K562 (cell line): ENCODE measurements around the gene LYPD6B. TPM values are rescaled to one million over a fixed set of nuclear protein-coding genes. Genes with fewer than 3 reads are reported as not detected.

Source experiments
- ATAC-seq: fragments of 200-7000 bp; cut with Tn5 transposase; 3 replicates; pipeline ENCODE4 v1.9.1; 2020; ENCODE audit warnings: moderate library complexity
- BruUV-seq: library from RNA; stranded (reverse); fragments of 400-500 nt; replicated peaks from 2 replicates; lab custom pipeline; 2021; lab: Mats Ljungman, UMichigan
- CTCF ChIA-PET: fragments of 300-600 bp; formaldehyde crosslinking; extraction: SDS; loops from one replicate; lab custom pipeline; 2021; ENCODE audit warnings: low intra/inter-chr PET ratio; lab: Yijun Ruan, JAX
- POLR2A ChIA-PET: fragments of 300-600, 350-650 bp; sonication (Branson Sonifier 250); formaldehyde crosslinking; extraction: SDS; loops from one replicate; lab custom pipeline; 2021; ENCODE audit warnings: antibody characterized with exemption, inconsistent platforms; lab: Yijun Ruan, JAX
- DNase-seq, 4 experiments: peaks; one replicate each; pipeline versions ENCODE4 v3.0.0 to v3.0.0-alpha.2; 2011 to 2018; ENCODE audit warnings: low spot score in 3 of 4, mixed read lengths in 3 of 4; ENCODE audit errors: extremely low read depth in 1 of 4
- FAIRE-seq: peaks from 2 replicates; lab custom pipeline; 2011; peaks lifted over from hg19 to GRCh38; lab: Jason Lieb, UNC
- H2AFZ ChIP-seq: 2 replicates; pipeline ENCODE4 v1.6.0; 2011; ENCODE audit warnings: low read depth, low read length, control low read depth, inconsistent platforms
- H3K27ac ChIP-seq: fragments of 200-600 bp; 3 replicates; pipeline ENCODE4 v1.8.0; 2011; ENCODE audit warnings: low read depth, mild to moderate bottlenecking, control low read depth, inconsistent platforms, low read length, moderate library complexity, mixed read lengths; ENCODE audit errors: extremely low read depth
- H3K27me3 ChIP-seq, 2 experiments: fragments of 300-600 bp in 1 of 2; 2 replicates in 1 of 2; 3 replicates in 1 of 2; pipeline versions ENCODE4 v1.6.0 to v1.8.0; 2011; ENCODE audit warnings: inconsistent platforms in 2 of 2, low read length in 2 of 2, mild to moderate bottlenecking in 1 of 2, mixed read lengths in 1 of 2, moderate library complexity in 1 of 2; ENCODE audit not compliant: control insufficient read depth in 2 of 2, insufficient read depth in 2 of 2
- H3K36me3 ChIP-seq: fragments of 300-600 bp; 3 replicates; pipeline ENCODE4 v1.8.0; 2011; ENCODE audit warnings: mild to moderate bottlenecking, low read length, inconsistent platforms; ENCODE audit not compliant: control insufficient read depth, insufficient read depth
- H3K4me1 ChIP-seq, 2 experiments: fragments of 200-600 bp in 1 of 2; replicated peaks in 1 of 2; 2 replicates in 1 of 2; 3 replicates in 1 of 2; pipeline versions ENCODE4 v1.5.1 to v1.8.0; 2011; ENCODE audit warnings: inconsistent platforms in 2 of 2, low read length in 2 of 2, mild to moderate bottlenecking in 1 of 2, mixed read lengths in 1 of 2, moderate library complexity in 1 of 2; ENCODE audit not compliant: control insufficient read depth in 2 of 2, insufficient read depth in 2 of 2
- H3K4me2 ChIP-seq: 2 replicates; pipeline ENCODE4 v1.6.1; 2011; ENCODE audit warnings: low read length, control low read depth, inconsistent platforms, mixed read lengths; ENCODE audit not compliant: insufficient read depth
- H3K4me3 ChIP-seq: fragments of 200-600 bp; sonication (generic), shearing (Covaris generic); 2 replicates; pipeline ENCODE4 v1.5.1; 2016; ENCODE audit warnings: control low read depth, inconsistent platforms
- H3K79me2 ChIP-seq: fragments of 200-600 bp; 3 replicates; pipeline ENCODE4 v1.8.0; 2011; ENCODE audit warnings: low read length, inconsistent platforms; ENCODE audit not compliant: control insufficient read depth, insufficient read depth
- H3K9ac ChIP-seq, 2 experiments: 2 replicates each; pipeline versions ENCODE4 v1.6.0 to v1.6.1; 2011; ENCODE audit warnings: low read depth in 2 of 2, low read length in 2 of 2, control low read depth in 1 of 2, inconsistent platforms in 1 of 2, mild to moderate bottlenecking in 1 of 2, mixed read lengths in 1 of 2; ENCODE audit not compliant: insufficient read depth in 1 of 2
- H3K9me1 ChIP-seq: one replicate; pipeline ENCODE4 v1.6.0; 2011; ENCODE audit warnings: inconsistent platforms, mild to moderate bottlenecking, low read length, moderate library complexity; ENCODE audit not compliant: control insufficient read depth, insufficient read depth
- H3K9me3 ChIP-seq: replicated peaks from 2 replicates; pipeline ENCODE4 v1.5.1; 2011; ENCODE audit warnings: low read depth, low read length, inconsistent platforms; ENCODE audit not compliant: control insufficient read depth, insufficient read depth
- H4K20me1 ChIP-seq: replicated peaks from 2 replicates; pipeline ENCODE4 v1.6.1; 2011; ENCODE audit warnings: low read length, inconsistent platforms, mixed read lengths; ENCODE audit not compliant: control insufficient read depth, insufficient read depth
- C11orf30 ChIP-seq: fragments of 450-650 bp; IDR thresholded peaks from 2 replicates; pipeline ENCODE4 v1.6.1; 2016; ENCODE audit warnings: low read depth, mild to moderate bottlenecking
- DACH1 ChIP-seq: fragments of 450-650 bp; IDR thresholded peaks from 2 replicates; pipeline ENCODE4 v1.6.1; 2018; ENCODE audit not compliant: partially characterized antibody
- EGR1 ChIP-seq: fragments of 450-650 bp; conservative IDR thresholded peaks from 2 replicates; pipeline ENCODE4 v1.6.1; 2017; ENCODE audit warnings: mild to moderate bottlenecking
- MAFF ChIP-seq: IDR thresholded peaks from 2 replicates; pipeline ENCODE4 v1.6.1; 2012; ENCODE audit warnings: low read length, improper control_type of control experiment
- MAFG ChIP-seq: fragments of 450-650 bp; conservative IDR thresholded peaks from 2 replicates; pipeline ENCODE4 v1.6.1; 2016; ENCODE audit warnings: missing genetic modification characterization, missing compliant biosample characterization
- MAFK ChIP-seq: IDR thresholded peaks from 2 replicates; pipeline ENCODE4 v1.6.1; 2011; ENCODE audit warnings: low read length, improper control_type of control experiment
- XRCC4 ChIP-seq: IDR thresholded peaks from one replicate; pipeline ENCODE4 v1.6.1; 2011; ENCODE audit not compliant: insufficient read depth, insufficient read length; ENCODE audit errors: extremely low read depth
- ZNF316 ChIP-seq: fragments of 450-650 bp; IDR thresholded peaks from 2 replicates; pipeline ENCODE4 v1.6.1; 2016
- WGBS: fragments of 100-300 bp; shearing (Covaris generic); methylation state at CpG from one replicate; pipeline ENCODE4 v1.1.6; 2016; ENCODE audit warnings: low coverage, mixed read lengths; ENCODE audit not compliant: insufficient coverage; ENCODE audit errors: missing lambda C conversion rate; 5-methylcytosine and 5-hydroxymethylcytosine counted together
- in situ Hi-C: fragments of 300-500 bp; cut with MboI; formaldehyde crosslinking; loops from 4 replicates; pipeline ENCODE4 v1.15.0; 2018; ENCODE audit warnings: inconsistent platforms, mixed read lengths
- intact Hi-C: fragments of 100-400 bp; cut with micrococcal nuclease; formaldehyde crosslinking; loops from 2 replicates; pipeline ENCODE4 v1.14.2; 2022
- polyA plus RNA-seq, 8 experiments: library from polyadenylated mRNA; depleted of rRNA in 4 of 8; stranded (reverse) in 5 of 8; unstranded in 3 of 8; fragments of >200 nt; fragmentation: Nextera tagmentation in 2 of 8; fragmentation: Illumina TruSeq in 1 of 8; extraction: Ambion mirVana in 2 of 8; extraction: Trizol in 1 of 8; gene quantifications; 2 replicates each; pipeline versions ENCODE4 v1.2.1 to v1.2.3, GENCODE V29; 2011 to 2014; ENCODE audit warnings: inconsistent platforms in 1 of 8, missing spikeins in 1 of 8
- total RNA-seq, 7 experiments: library from RNA; depleted of rRNA in 6 of 7; stranded (reverse); fragments of >200 nt in 6 of 7; fragmentation: Illumina TruSeq in 2 of 7; extraction: Trizol in 2 of 7; gene quantifications; 2 replicates each; pipeline versions ENCODE4 v1.2.1 to v1.2.3, GENCODE V29; 2011 to 2021; ENCODE audit warnings: low replicate concordance in 1 of 7

LYPD6B gene
- total and polyA plus RNA-seq, 9 of the 15 experiments (the other 6 are each of a cell fraction or from before 2014, with no cell fraction given) = not detected

DNA sequence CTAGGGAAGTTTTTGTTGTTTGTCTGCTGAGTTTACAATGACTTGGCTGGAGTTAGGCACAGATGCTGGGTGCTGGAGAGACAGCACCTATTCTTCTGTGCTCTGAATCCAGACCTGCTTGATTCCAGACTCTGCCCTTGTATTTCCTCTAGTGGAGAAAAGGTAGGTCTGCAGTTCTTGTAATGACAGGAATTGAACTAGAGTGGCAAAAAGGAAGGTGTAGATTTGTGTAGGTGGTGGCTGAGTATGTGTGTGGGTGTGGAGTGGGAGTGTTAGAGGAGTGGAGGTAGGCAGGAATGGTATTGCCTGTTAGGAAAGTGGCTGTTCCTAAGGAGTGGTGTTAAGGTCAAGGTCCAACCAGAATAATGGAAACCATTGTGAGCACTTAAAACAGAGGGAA is 220.0 kb downstream of the LYPD6B start:
- TF ChIP-seq EGR1 = 0 out of 2 replicates have a peak, but pooled peaks have one; percentile 12
- no peak for TF ChIP-seq DACH1
- no peaks in the 10 kb centered on the region for H3K27me3 ChIP-seq
- POLR2A ChIA-PET = no interaction called here
- DNase-seq (no peak), ATAC-seq (no peak), FAIRE-seq (no peak)
- BruUV-seq = no TSS peak
- intact Hi-C loops (no loop called here), in situ Hi-C loops (no loop called here)
- H3K4me3 ChIP-seq = no peak overlapping the region
- CTCF ChIA-PET = no interaction called here
- no peaks in the 10 kb centered on the region for H3K36me3 ChIP-seq
- no peaks in the 10 kb centered on the region for H3K9me3 ChIP-seq
- H3K27ac ChIP-seq = no peak overlapping the region
- H3K9me1 ChIP-seq = no peaks in the 10 kb centered on the region
- H3K79me2 ChIP-seq = no peaks in the 10 kb centered on the region
- H3K4me1 ChIP-seq = no peaks in the 10 kb centered on the region
- no peak overlapping the region for H3K9ac ChIP-seq
- H2AFZ ChIP-seq = no peak overlapping the region
- H3K4me2 ChIP-seq = no peak overlapping the region
- H4K20me1 ChIP-seq = no peaks in the 10 kb centered on the region

DNA sequence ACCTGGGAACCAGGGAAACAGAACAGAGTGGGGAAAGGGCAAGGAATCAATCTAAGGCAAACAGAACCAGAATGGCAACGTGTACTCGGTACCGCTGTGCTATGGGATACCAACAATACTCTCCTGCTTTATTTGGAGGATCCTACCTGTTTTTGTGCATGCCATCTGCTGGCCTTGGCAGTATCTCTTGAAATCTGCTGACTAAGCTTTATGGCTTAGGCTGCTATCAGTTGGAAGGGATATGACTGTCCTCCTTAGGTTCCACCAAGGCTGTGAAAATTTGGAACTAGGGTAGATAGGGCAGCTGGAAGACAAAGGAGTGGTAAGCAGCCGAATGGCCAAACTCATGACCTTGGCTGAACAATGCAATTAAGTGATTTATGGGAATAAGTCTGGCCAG is 220.6 kb downstream of the LYPD6B start:
- FAIRE-seq = no peak
- ChIA-PET POLR2A (no interaction called here), CTCF (no interaction called here)
- intact Hi-C loops = no loop called here
- H3K9me3 ChIP-seq = no peaks in the 10 kb centered on the region
- no peaks in the 10 kb centered on the region for H4K20me1 ChIP-seq
- no peaks in the 10 kb centered on the region for H3K79me2 ChIP-seq
- BruUV-seq = no TSS peak
- no peak for ATAC-seq
- no peak overlapping the region for H2AFZ ChIP-seq
- no peak overlapping the region for H3K27ac ChIP-seq
- DNase-seq = no peak
- H3K4me1 ChIP-seq = no peaks in the 10 kb centered on the region
- 0% methylated on average over 4 of the region's 4 CpGs for WGBS
- no peak overlapping the region for H3K4me2 ChIP-seq
- H3K9me1 ChIP-seq = no peaks in the 10 kb centered on the region
- TF ChIP-seq MAFF = peak; percentile 94
- peak; percentile 92 for TF ChIP-seq ZNF316
- TF ChIP-seq MAFK = peak; percentile 96
- no peak for TF ChIP-seq XRCC4
- peak; percentile 85 for TF ChIP-seq C11orf30
- peak; percentile 91 for TF ChIP-seq MAFG (tag)
- in situ Hi-C loops = no loop called here
- no peak overlapping the region for H3K9ac ChIP-seq
- no peak overlapping the region for H3K4me3 ChIP-seq
- H3K27me3 ChIP-seq = no peaks in the 10 kb centered on the region
- H3K36me3 ChIP-seq = no peaks in the 10 kb centered on the region
